Neural cell (in vitro differentiated cells): ENCODE measurements around the gene TXN2. TPM values are rescaled to one million over a fixed set of nuclear protein-coding genes. Genes with fewer than 3 reads are reported as not detected.
"Not testable (repeated sequence)": the region's sequence is repeated elsewhere in the genome, so short reads cannot be mapped to it uniquely, and the experiment has no call there.

ENCODE experiments used
- H2AFZ ChIP-seq: fragments of 200-600, 300-800 bp; sonication (generic), shearing (Covaris generic); 2 replicates; pipeline ENCODE4 v1.6.0; 2014; ENCODE audit warnings: low read depth, mild to moderate bottlenecking, antibody characterized with exemption, low read length, moderate library complexity
- H3F3A ChIP-seq: fragments of 200-600 bp; shearing (Covaris generic); 2 replicates; pipeline ENCODE4 v1.6.1; 2016; ENCODE audit warnings: mild to moderate bottlenecking, moderate library complexity, mixed read lengths, antibody characterized with exemption, low read length; ENCODE audit not compliant: insufficient read depth, poor library complexity, severe bottlenecking
- H3K27ac ChIP-seq: fragments of 200-600, 300-800 bp; sonication (generic), shearing (Covaris generic); 2 replicates; pipeline ENCODE4 v1.5.1; 2014; ENCODE audit warnings: mild to moderate bottlenecking, low read length, moderate library complexity
- H3K27me3 ChIP-seq: fragments of 300-800, 200-600 bp; sonication (generic), shearing (Covaris generic); 2 replicates; pipeline ENCODE4 v1.6.0; 2014; ENCODE audit warnings: mild to moderate bottlenecking, low read depth, low read length, moderate library complexity; ENCODE audit not compliant: insufficient read depth
- H3K36me3 ChIP-seq: fragments of 300-800, 200-600 bp; sonication (generic), shearing (Covaris generic); 2 replicates; pipeline ENCODE4 v1.5.1; 2014; ENCODE audit warnings: mild to moderate bottlenecking, antibody characterized with exemption, low read length, moderate library complexity; ENCODE audit not compliant: insufficient read depth
- H3K4me2 ChIP-seq: fragments of 300-800, 200-600 bp; sonication (generic), shearing (Covaris generic); 2 replicates; pipeline ENCODE4 v1.6.0; 2014; ENCODE audit warnings: mild to moderate bottlenecking, low read length
- H3K4me3 ChIP-seq: fragments of 300-800, 200-600 bp; sonication (generic), shearing (Covaris generic); 2 replicates; pipeline ENCODE4 v1.5.1; 2014; ENCODE audit warnings: mild to moderate bottlenecking, low read length, moderate library complexity
- H3K79me2 ChIP-seq: fragments of 200-600 bp; shearing (Covaris generic); replicated peaks from 2 replicates; pipeline ENCODE4 v1.6.0; 2014; ENCODE audit warnings: mild to moderate bottlenecking, low read length, moderate library complexity; ENCODE audit not compliant: insufficient read depth
- H3K9ac ChIP-seq: fragments of 300-800, 200-600 bp; sonication (generic), shearing (Covaris generic); 2 replicates; pipeline ENCODE4 v1.6.1; 2016; ENCODE audit warnings: mild to moderate bottlenecking, low read length, mixed read lengths
- H3K9me2 ChIP-seq: fragments of 200-600 bp; shearing (Covaris generic); 2 replicates; pipeline ENCODE4 v1.6.1; 2016; ENCODE audit warnings: mild to moderate bottlenecking, low read length, mixed read lengths; ENCODE audit not compliant: insufficient read depth
- H3K9me3 ChIP-seq: fragments of 200-600, 300-800 bp; sonication (generic), shearing (Covaris generic); 2 replicates; pipeline ENCODE4 v1.6.1; 2016; ENCODE audit warnings: mild to moderate bottlenecking, mixed run types, low read length, moderate library complexity, mixed read lengths
- H4K20me1 ChIP-seq: fragments of 200-600 bp; shearing (Covaris generic); 2 replicates; pipeline ENCODE4 v1.6.1; 2016; ENCODE audit warnings: mild to moderate bottlenecking, mixed run types; ENCODE audit not compliant: insufficient read depth
- CTCF ChIP-seq: fragments of 450-650 bp; IDR thresholded peaks from 2 replicates; pipeline ENCODE4 v1.5.1; 2014; ENCODE audit warnings: antibody characterized with exemption, mild to moderate bottlenecking, moderate library complexity; ENCODE audit not compliant: poor library complexity, severe bottlenecking
- EP300 ChIP-seq: fragments of 450-650 bp; conservative IDR thresholded peaks from 2 replicates; pipeline ENCODE4 v1.6.1; 2014; ENCODE audit warnings: antibody characterized with exemption, mild to moderate bottlenecking, moderate library complexity; ENCODE audit not compliant: poor library complexity, severe bottlenecking
- EZH2 ChIP-seq: fragments of 200-600, 300-800 bp; shearing (Covaris generic), sonication (generic); IDR thresholded peaks from 2 replicates; pipeline ENCODE4 v1.6.1; 2014; ENCODE audit warnings: antibody characterized with exemption, low read length, borderline replicate concordance, mild to moderate bottlenecking; ENCODE audit not compliant: insufficient read depth, poor library complexity, severe bottlenecking
- MXI1 ChIP-seq: fragments of 450-650 bp; conservative IDR thresholded peaks from 2 replicates; pipeline ENCODE4 v1.6.1; 2014; ENCODE audit warnings: antibody characterized with exemption, mild to moderate bottlenecking; ENCODE audit not compliant: poor library complexity, severe bottlenecking
- POLR2AphosphoS5 ChIP-seq: IDR thresholded peaks from 2 replicates; pipeline ENCODE4 v1.6.1; 2012
- RAD21 ChIP-seq: fragments of 450-650 bp; conservative IDR thresholded peaks from 2 replicates; pipeline ENCODE4 v1.6.1; 2014; ENCODE audit warnings: antibody characterized with exemption, mild to moderate bottlenecking, moderate library complexity
- REST ChIP-seq: IDR thresholded peaks from 2 replicates; pipeline ENCODE4 v1.6.1; 2012; ENCODE audit warnings: borderline replicate concordance
- SMC3 ChIP-seq: fragments of 450-650 bp; conservative IDR thresholded peaks from 2 replicates; pipeline ENCODE4 v1.6.1; 2014; ENCODE audit warnings: antibody characterized with exemption, mild to moderate bottlenecking, moderate library complexity; ENCODE audit not compliant: poor library complexity
- TAF1 ChIP-seq: IDR thresholded peaks from 2 replicates; pipeline ENCODE4 v1.6.1; 2012; ENCODE audit warnings: low read depth
- polyA plus RNA-seq: library from polyadenylated mRNA; depleted of rRNA; stranded (reverse); fragments of >200 nt; gene quantifications from 2 replicates; pipeline ENCODE4 v1.2.3, GENCODE V29; 2014

The TXN2 gene
- polyA plus RNA-seq, 1 donor from 2014 or later, result 26.2 TPM

- Histone ChIP-seq H3K4me2 (no peak overlapping the region), H2AFZ (no peak overlapping the region)
- no peak for TF ChIP-seq MXI1
- no peak for TF ChIP-seq TAF1
- TF ChIP-seq REST, result no peak
- TF ChIP-seq SMC3, result no peak
- TF ChIP-seq CTCF, result no peak
- TF ChIP-seq POLR2AphosphoS5, result no peak
- TF ChIP-seq EZH2, result no peak
- no peak for TF ChIP-seq RAD21
- TF ChIP-seq EP300, result no peak
These were observed 49.5 kb downstream of the TXN2 start for GRCh38 chr22:36431977-36432376.

GRCh38 chr22:36430863-36431262 lies 50.6 kb downstream of the TXN2 start:
- Histone ChIP-seq H4K20me1 (no peaks in the 10 kb centered on the region), H3K79me2 (no peaks in the 10 kb centered on the region), H3K9me3 (no peaks in the 10 kb centered on the region), H3K9me2 (no peaks in the 10 kb centered on the region), H2AFZ (no peak overlapping the region), H3F3A (no peaks in the 10 kb centered on the region), H3K4me3 (no peak overlapping the region), H3K27me3 (no peaks in the 10 kb centered on the region), H3K27ac (no peak overlapping the region), H3K9ac (no peak overlapping the region), H3K36me3 (no peaks in the 10 kb centered on the region), H3K4me2 (no peak overlapping the region)
- no peak for TF ChIP-seq CTCF
- TF ChIP-seq EP300, result no peak
- TF ChIP-seq POLR2AphosphoS5, result no peak
- TF ChIP-seq EZH2, result no peak
- TF ChIP-seq MXI1, result no peak
- TF ChIP-seq SMC3, result no peak
- TF ChIP-seq REST, result no peak
- TF ChIP-seq RAD21, result no peak
- no peak for TF ChIP-seq TAF1

More at GRCh38 chr22:36431977-36432376, 49.5 kb downstream of the TXN2 start:
- Histone ChIP-seq H3F3A (no peaks in the 10 kb centered on the region), H3K79me2 (no peaks in the 10 kb centered on the region), H3K27ac (no peak overlapping the region), H3K9me2 (no peaks in the 10 kb centered on the region), H3K36me3 (no peaks in the 10 kb centered on the region), H3K9me3 (no peaks in the 10 kb centered on the region), H3K4me3 (no peak overlapping the region), H3K27me3 (no peaks in the 10 kb centered on the region), H4K20me1 (no peaks in the 10 kb centered on the region), H3K9ac (no peak overlapping the region)

- not testable (repeated sequence) for H3K79me2 ChIP-seq, H3K36me3 ChIP-seq, H3K4me3 ChIP-seq, H3K9me3 ChIP-seq, H3K27ac ChIP-seq, H3K27me3 ChIP-seq, H2AFZ ChIP-seq, H3K4me2 ChIP-seq, H3K9me2 ChIP-seq, H3K9ac ChIP-seq, H3F3A ChIP-seq, H4K20me1 ChIP-seq
These were observed 53.5 kb downstream of the TXN2 start for GRCh38 chr22:36427952-36428351.
